ENCODE results near the gene CAPN11.

GRCh38 chr6:44176130-44176761, 17.6 kb downstream of the CAPN11 start:
- TF ChIP-seq EZH2 (IDR thresholded peaks at IDR 0.05; ENCODE audit: low read length, missing control alignments) = no peak
- no peak for TF ChIP-seq CTCF (conservative IDR thresholded peaks at IDR 0.05 in 1 of 2, IDR thresholded peaks at IDR 0.05 in 1 of 2; ENCODE audit: low read depth in 1 of 2, low read length in 2 of 2)

Data from fibroblast of lung (primary cell).